GM19351 (cell line): ENCODE measurements around the gene ELL2.
A peak's percentile ranks its signal among the peaks of the same experiment; 100 is the strongest.

Source experiments
- ATAC-seq: cut with Tn5 transposase; IDR thresholded peaks from one replicate; pipeline ENCODE4 v1.9.1; 2021; ENCODE audit warnings: mild to moderate bottlenecking, moderate library complexity; ENCODE audit not compliant: unreplicated experiment

Gene ELL2

DNA sequence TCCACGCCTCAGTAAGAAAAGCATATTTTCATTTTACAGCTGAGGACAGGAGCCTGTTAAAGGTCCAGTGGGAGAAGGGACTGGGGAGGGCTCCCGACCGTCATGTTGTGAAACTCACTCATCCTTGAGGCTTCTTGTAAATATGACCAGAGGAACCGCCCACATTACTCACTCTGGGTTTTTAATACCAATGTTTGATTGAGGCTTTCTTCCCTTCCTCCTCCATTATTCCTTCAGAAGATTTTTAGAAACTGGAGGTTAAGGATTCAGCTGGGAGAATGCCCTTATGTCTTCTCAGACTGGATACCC is 77.7 kb downstream of the ELL2 start:
- peak; percentile 57 for ATAC-seq

- peak; percentile 53 for ATAC-seq
Observed at GRCh38 chr5:95883185-95884016, 78.2 kb downstream of the ELL2 start.

- no peak for ATAC-seq
Observed at GRCh38 chr5:95881833-95882232, 79.8 kb downstream of the ELL2 start.

DNA sequence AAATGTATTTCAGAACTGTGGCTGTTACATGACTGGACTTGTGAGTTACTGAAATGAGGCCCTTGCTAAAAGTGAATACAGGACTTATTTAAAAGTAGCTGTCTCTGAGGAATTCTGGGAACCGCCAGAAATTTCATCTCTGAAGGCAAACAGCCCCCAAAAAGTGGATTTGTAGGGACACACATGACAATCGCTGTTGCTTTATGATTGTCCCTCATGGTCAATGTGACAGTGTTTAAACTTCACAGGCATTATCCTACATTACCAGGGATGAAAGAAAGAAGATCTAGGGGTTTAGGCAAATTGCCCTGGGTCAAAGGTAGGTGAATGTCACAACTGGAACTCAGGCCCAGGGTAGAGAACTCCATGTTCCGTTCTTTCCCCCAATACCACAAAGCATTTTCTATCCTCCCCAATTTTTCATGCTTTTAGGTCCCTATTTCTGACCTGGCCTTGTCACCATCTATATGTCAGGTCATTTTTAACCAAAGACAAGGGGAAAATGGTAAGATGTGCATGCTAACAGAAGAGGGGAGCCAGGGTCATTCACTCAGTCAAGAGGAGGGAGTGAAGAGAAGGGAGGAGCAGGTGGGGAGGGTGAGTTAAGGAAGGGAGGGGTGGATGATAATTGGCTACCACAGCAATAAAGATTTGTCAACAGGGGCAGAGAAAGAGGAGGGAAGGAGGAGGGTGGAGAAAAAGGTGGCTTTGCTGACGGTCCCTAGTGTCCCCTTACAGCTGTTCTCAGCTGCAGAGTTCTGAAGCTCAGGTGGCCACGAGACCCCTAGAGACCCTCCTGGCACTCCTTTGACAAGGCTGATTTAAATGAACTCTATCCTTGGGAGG is 81.3 kb downstream of the ELL2 start:
- no peak for ATAC-seq

DNA sequence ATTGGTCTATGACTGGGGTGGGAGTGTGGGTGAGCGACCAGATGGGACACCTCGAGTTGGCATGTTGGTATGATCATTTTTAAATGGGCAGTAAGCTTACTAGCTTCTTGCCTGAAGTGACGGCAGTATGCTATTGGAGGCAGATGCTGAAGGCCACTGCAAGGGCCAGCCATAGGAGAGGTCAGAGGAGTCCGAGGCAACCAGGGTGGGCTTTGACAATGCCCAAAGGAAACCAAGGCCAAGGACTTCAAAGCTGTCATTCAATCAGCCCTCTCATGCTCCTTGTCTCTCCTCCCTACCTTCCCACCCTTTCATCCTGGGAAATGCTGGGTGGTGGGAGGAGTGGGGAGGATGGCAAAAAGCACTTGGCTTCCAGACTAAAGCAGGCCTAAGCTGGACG is 82.0 kb downstream of the ELL2 start:
- ATAC-seq = no peak

DNA sequence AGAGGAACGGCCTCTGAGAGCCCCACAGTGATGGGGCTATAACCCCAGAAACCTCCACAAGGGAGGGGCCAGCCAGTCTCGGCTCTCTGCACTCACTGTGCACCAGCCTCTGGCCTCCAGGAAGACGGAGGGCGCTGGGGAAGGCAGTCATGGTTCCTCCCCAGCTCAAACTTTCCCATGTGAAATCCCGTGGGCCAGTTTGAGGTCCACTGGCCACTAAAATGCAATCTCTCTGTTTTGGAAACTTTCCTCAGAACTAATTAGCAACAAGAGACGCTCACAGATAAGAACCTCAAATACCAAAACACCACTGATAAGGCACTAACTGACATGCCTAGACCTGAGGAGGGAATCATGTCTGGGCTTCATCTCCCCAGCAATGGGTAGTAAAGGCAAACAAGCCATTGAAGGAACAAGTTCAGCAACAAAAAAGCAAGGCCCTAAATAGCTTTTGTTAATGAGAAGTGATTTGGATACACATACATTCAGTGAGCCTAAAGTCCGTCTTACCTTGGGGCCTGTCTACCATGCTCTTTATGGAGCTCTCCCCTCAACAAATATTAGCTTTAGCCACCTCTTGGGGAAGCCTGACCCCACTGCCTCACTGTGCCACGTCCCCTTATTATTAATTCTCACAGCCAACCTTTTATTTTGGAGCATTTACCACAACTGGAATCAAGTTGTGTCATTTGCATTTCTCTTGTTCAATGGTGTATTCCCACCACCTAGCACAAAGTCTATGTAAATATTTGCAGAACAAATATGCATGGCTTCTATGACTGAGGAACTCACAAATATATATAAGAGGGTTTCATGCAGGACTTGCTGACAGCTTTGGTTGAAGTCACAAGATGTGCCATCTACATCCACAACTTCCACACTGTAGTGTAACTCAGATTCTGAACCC is 83.0 kb downstream of the ELL2 start:
- ATAC-seq = peak; percentile 51

- no peak for ATAC-seq
Observed at GRCh38 chr5:95876782-95877181, 84.9 kb downstream of the ELL2 start.

DNA sequence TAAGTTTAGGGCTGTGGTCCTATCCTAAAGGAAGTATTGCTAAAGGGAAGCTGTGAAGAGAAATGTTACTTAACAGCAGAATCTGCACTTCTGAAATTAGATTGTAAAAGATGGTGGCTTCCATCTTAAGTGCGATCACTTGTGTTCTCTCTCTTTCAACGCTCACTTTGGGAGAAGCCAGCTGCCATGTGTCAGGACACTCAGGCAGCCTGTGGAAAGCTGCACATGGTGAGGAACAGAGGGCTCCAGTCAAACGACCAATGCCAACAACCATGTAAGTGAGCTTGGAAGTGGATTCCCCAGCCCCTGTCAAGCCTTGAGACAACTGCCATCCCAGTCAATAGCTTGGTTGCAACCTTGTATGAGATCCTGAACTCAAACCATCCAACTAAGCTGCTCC is 87.4 kb downstream of the ELL2 start:
- ATAC-seq = no peak

DNA sequence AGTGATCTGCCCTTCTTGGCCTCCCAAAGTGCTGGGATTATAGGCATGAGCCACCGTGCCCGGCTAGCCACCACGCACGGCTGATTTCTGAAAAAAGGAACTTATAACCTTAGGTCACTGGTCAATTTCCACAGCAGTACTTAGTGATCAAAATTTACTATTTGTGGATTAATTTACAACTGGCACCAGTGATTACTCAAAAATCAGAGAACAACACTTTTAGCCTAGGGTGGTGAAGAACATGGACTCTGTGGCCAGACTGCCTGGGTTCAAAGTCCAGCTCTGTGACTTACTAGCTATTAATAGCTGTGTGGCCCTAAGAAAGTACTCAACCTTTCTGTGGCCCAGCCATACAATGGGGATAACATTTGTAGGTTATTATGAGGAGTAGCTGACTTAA is 88.3 kb downstream of the ELL2 start:
- no peak for ATAC-seq

- ATAC-seq = no peak
Observed at GRCh38 chr5:95872346-95873268, 89.0 kb downstream of the ELL2 start.

- ATAC-seq = no peak
Observed at GRCh38 chr5:95871146-95871806, 90.4 kb downstream of the ELL2 start.

DNA sequence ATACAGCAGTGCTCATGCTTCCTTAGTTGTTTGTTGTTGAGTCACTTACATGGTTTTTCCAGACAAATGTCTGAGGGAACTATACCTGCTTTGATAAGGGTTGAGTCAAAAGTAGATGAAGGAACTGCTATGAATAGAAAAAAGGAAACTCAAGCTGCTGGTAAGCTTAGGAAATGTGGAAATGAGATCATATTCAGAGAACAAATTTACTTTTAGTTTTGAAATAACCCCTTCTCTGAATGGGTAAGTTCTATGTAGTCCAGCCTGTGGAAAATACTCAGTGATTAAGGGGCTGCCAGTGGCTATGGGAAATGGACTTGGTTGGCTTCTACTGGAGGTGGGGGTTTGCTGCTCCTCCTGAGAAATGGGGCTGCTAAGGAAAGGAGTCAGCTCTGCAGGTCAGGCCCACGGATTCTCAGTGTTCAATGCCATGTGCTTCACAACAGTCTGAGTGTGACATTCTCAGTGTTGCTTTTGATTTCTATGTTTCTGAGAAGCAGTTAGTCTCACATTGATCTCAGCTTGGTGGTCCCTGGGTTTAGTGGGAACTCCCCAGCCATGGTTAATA is 91.5 kb downstream of the ELL2 start:
- ATAC-seq = peak; percentile 68

DNA sequence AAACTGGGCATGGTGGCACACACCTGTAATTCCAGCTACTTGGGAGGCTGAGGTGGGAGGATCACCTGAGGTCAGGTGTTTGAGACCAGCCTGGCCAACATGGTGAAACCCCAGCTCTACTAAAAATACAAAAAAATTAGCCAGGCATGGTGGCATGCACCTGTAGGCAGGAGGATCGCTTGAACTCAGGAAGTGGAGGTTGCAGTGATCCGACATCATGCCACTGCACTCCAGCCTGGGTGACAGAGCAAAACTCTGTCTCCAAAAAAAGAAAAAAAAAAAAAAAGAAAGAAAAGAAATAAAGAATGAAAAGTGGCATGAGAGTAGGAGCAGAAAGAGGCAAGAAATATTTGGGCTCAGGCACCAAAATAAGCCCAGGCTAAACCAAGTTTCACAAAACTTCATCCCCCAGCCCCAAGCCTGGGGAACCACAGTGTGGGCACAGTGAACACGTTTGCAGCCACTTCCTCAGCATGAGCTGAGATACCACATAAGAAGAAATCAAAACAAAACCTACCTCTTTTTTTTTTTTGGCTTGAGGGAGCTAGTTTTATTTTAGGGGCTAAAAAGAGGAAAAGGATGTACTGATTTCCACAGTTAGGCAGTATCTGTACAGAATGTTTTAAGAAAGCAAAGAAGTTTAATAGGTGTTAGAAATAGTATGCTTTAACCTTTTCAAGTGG is 92.3 kb downstream of the ELL2 start:
- peak; percentile 53 for ATAC-seq

DNA sequence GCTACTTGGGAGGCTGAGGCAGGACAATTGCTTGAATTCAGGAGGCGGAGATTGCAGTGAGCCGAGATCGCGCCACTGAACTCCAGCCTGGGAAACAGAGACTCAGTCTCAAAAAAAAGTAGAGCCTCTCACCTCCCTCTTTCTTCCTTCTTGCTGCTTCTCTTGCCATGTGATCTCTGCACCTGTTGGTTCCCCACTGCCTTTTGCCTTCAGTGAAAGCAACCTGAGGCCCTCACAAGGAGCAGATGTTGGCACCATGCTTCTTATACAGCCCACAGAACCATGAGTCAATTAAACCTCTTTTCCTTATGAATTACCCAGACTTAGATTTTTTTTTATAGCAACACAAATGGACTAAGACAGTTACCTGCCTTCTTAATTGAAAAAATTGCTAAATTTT is 93.5 kb downstream of the ELL2 start:
- no peak for ATAC-seq

DNA sequence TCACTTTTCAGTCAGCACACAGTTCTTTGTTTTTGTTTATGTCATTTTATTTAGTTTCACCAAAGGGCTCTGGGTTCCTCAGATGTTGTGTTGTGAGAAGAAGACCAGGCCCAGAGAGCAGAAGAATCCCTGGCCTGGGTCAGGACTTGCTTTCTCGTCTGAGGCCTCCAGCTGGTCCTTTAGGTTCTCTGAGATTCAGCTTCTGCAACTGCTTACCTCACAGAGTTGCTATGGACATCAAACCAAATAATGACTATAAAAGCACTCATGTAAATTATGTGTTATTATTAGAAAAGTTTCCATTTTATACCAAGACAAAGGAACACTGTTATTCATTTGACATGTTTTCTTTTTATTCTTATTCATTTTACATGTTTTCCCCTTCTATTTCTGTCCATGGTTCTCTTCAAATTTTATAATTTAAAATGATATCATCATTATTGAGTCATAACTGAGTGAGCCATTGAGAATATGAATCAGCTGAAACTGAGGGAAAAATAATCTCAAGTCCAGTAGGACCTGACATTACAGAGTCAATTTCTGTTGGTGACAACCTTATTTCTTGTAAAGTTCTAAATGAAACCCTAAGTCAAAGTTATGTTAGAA is 95.1 kb downstream of the ELL2 start:
- ATAC-seq = no peak

DNA sequence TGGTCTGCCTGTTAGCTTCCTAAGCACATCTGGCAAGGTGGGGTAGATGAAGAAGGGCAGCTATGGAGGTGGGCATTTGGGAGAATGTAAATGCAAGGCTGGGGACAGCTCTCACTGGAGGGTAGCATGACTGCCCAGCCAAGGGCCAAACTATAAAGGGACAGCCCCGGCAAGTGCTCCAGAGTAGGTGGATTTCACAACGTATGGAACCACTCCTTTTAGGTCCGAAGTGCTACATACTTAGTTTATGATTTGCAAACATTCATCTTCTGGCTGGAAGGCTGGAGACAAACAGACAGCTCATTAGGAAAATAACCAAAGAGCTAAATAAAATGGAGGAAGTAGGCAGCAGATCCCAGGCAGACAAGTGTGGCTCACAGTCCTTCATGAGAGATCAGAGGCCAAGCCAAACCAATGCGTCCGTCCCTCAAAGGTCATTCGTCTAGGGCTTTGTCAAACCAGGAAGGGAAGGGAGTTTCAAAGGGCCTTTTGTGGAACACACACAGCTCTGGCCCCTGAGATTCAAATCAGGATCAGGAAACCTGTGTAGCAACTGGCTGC is 96.6 kb downstream of the ELL2 start:
- no peak for ATAC-seq

GRCh38 chr5:95864456-95864855 is 97.2 kb downstream of the ELL2 start:
- ATAC-seq = no peak

DNA sequence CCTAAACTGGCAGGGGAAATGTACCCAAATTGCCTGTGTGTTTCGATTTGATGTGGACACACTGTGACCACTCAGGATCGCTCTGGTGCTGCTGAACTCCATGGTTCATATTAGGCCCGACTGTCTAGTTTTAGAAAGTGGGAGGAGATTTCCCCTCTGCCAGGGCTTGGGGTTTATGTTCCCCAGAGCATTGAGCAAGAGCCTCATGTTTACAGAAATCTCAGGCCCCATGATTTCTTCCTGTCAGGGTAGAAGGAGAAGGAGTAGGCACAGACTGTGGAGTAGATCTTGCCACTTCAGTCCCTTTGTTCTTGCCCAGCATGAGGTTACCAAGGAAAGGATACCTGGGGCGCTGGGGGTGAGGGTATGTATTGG is 98.3 kb downstream of the ELL2 start:
- ATAC-seq = no peak
